ENCODE results near the gene SAMHD1. TPM values are rescaled to one million over a fixed set of nuclear protein-coding genes. Genes with fewer than 3 reads are reported as not detected.

SAMHD1 gene
- total RNA-seq, 1 donor from 2014 or later = 30.8 TPM

GRCh38 chr20:36991703-36992102, 40.2 kb upstream of the SAMHD1 start:
- TF ChIP-seq CTCF (IDR thresholded peaks at IDR 0.05; ENCODE audit: partially characterized antibody, unreplicated experiment) = no peak
- Mint-ChIP-seq H3K27ac (ENCODE audit: unreplicated experiment) (no peak overlapping the region), H3K4me3 (ENCODE audit: unreplicated experiment) (no peak overlapping the region), H3K27me3 (ENCODE audit: unreplicated experiment) (peaks cover 4% of the 10 kb centered on the region), H3K4me1 (ENCODE audit: low read depth, unreplicated experiment) (no peaks in the 10 kb centered on the region), H3K36me3 (ENCODE audit: unreplicated experiment) (peaks cover 25% of the 10 kb centered on the region), H3K9me3 (ENCODE audit: unreplicated experiment) (peaks cover 8% of the 10 kb centered on the region)
- DNase-seq = no peak

- DNase-seq = no peak
- H3K4me1 Mint-ChIP-seq (ENCODE audit: low read depth, unreplicated experiment) = no peaks in the 10 kb centered on the region
- no peak for TF ChIP-seq CTCF (IDR thresholded peaks at IDR 0.05; ENCODE audit: partially characterized antibody, unreplicated experiment)
- H3K4me3 Mint-ChIP-seq (ENCODE audit: unreplicated experiment) = no peak overlapping the region
- H3K27me3 Mint-ChIP-seq (ENCODE audit: unreplicated experiment) = peaks cover 4% of the 10 kb centered on the region
- H3K36me3 Mint-ChIP-seq (ENCODE audit: unreplicated experiment) = peaks cover 13% of the 10 kb centered on the region
- H3K9me3 Mint-ChIP-seq (ENCODE audit: unreplicated experiment) = peaks cover 5% of the 10 kb centered on the region
- H3K27ac Mint-ChIP-seq (ENCODE audit: unreplicated experiment) = no peak overlapping the region
Measured at GRCh38 chr20:36989797-36990196, 38.3 kb upstream of the SAMHD1 start.

- Mint-ChIP-seq H3K4me3 (ENCODE audit: unreplicated experiment) (no peak overlapping the region), H3K27ac (ENCODE audit: unreplicated experiment) (no peak overlapping the region), H3K27me3 (ENCODE audit: unreplicated experiment) (peaks cover 4% of the 10 kb centered on the region), H3K9me3 (ENCODE audit: unreplicated experiment) (peaks cover 5% of the 10 kb centered on the region), H3K4me1 (ENCODE audit: low read depth, unreplicated experiment) (no peaks in the 10 kb centered on the region), H3K36me3 (ENCODE audit: unreplicated experiment) (peaks cover 8% of the 10 kb centered on the region)
- no peak for DNase-seq
- TF ChIP-seq CTCF (IDR thresholded peaks at IDR 0.05; ENCODE audit: partially characterized antibody, unreplicated experiment) = no peak
Measured at GRCh38 chr20:36988494-36988966, 37.0 kb upstream of the SAMHD1 start.

- no peak for DNase-seq
- H3K27me3 Mint-ChIP-seq (ENCODE audit: unreplicated experiment) = peaks cover under 1% of the 10 kb centered on the region
- H3K9me3 Mint-ChIP-seq (ENCODE audit: unreplicated experiment) = no peaks in the 10 kb centered on the region
- H3K4me1 Mint-ChIP-seq (ENCODE audit: low read depth, unreplicated experiment) = no peaks in the 10 kb centered on the region
- no peak for TF ChIP-seq CTCF (IDR thresholded peaks at IDR 0.05; ENCODE audit: partially characterized antibody, unreplicated experiment)
- no peak overlapping the region for H3K4me3 Mint-ChIP-seq (ENCODE audit: unreplicated experiment)
- no peaks in the 10 kb centered on the region for H3K36me3 Mint-ChIP-seq (ENCODE audit: unreplicated experiment)
- no peak overlapping the region for H3K27ac Mint-ChIP-seq (ENCODE audit: unreplicated experiment)
Measured at GRCh38 chr20:36984257-36984638, 32.7 kb upstream of the SAMHD1 start.

GRCh38 chr20:36975099-36975818, 23.8 kb upstream of the SAMHD1 start:
- peaks cover 1% of the 10 kb centered on the region for H3K36me3 Mint-ChIP-seq (ENCODE audit: unreplicated experiment)
- TF ChIP-seq CTCF (IDR thresholded peaks at IDR 0.05; ENCODE audit: partially characterized antibody, unreplicated experiment) = no peak
- H3K4me1 Mint-ChIP-seq (ENCODE audit: low read depth, unreplicated experiment) = no peaks in the 10 kb centered on the region
- H3K27ac Mint-ChIP-seq (ENCODE audit: unreplicated experiment) = no peak overlapping the region
- H3K27me3 Mint-ChIP-seq (ENCODE audit: unreplicated experiment) = no peaks in the 10 kb centered on the region
- no peak for DNase-seq
- H3K4me3 Mint-ChIP-seq (ENCODE audit: unreplicated experiment) = no peak overlapping the region
- H3K9me3 Mint-ChIP-seq (ENCODE audit: unreplicated experiment) = peaks cover 3% of the 10 kb centered on the region
